HG03097 (cell line): Measurements from ENCODE around the gene GCN1.
"Not testable (repeated sequence)": the region's sequence is repeated elsewhere in the genome, so short reads cannot be mapped to it uniquely, and the experiment has no call there.

ENCODE experiments used
- ATAC-seq: cut with Tn5 transposase; IDR thresholded peaks from one replicate; pipeline ENCODE4 v1.9.1; 2021; ENCODE audit not compliant: unreplicated experiment, low FRiP score

Gene GCN1

GRCh38 chr12:120194534-120195395, at the start of gene GCN1:
Gene GCN1 (minus strand): TSS chr12:120194715. CDS start chr12:120194697, 18 bp downstream.
- ATAC-seq = peak; percentile 67

- no peak for ATAC-seq
Measured at GRCh38 chr12:120242971-120243699, 48.6 kb upstream of the GCN1 start.

GRCh38 chr12:120242275-120242799, 47.8 kb upstream of the GCN1 start:
- no peak for ATAC-seq

- ATAC-seq = no peak
Measured at GRCh38 chr12:120241561-120242274, 47.2 kb upstream of the GCN1 start.

- ATAC-seq = no peak
Measured at GRCh38 chr12:120240495-120240833, 45.9 kb upstream of the GCN1 start.

- no peak for ATAC-seq
Measured at GRCh38 chr12:120239776-120240494, 45.4 kb upstream of the GCN1 start.

GRCh38 chr12:120238839-120239445, 44.4 kb upstream of the GCN1 start:
- no peak for ATAC-seq

GRCh38 chr12:120238217-120238616, 43.7 kb upstream of the GCN1 start:
- ATAC-seq = no peak

- no peak for ATAC-seq
Measured at GRCh38 chr12:120237360-120238171, 43.1 kb upstream of the GCN1 start.

- ATAC-seq = not testable (repeated sequence)
Measured at GRCh38 chr12:120236809-120237208, 42.3 kb upstream of the GCN1 start.

- no peak for ATAC-seq
Measured at GRCh38 chr12:120235369-120236323, 41.1 kb upstream of the GCN1 start.

- ATAC-seq = no peak
Measured at GRCh38 chr12:120234643-120235368, 40.3 kb upstream of the GCN1 start.

- no peak for ATAC-seq
Measured at GRCh38 chr12:120231316-120232011, 36.9 kb upstream of the GCN1 start.

- no peak for ATAC-seq
Measured at GRCh38 chr12:120230974-120231315, 36.4 kb upstream of the GCN1 start.

- no peak for ATAC-seq
Measured at GRCh38 chr12:120230326-120230973, 35.9 kb upstream of the GCN1 start.
